GM18517 (cell line): ENCODE data around the gene SEMA5A.
A peak's percentile ranks its signal among the peaks of the same experiment; 100 is the strongest.

Source experiments
- ATAC-seq: cut with Tn5 transposase; IDR thresholded peaks from one replicate; pipeline ENCODE4 v1.9.1; 2021; ENCODE audit warnings: mild to moderate bottlenecking, moderate library complexity; ENCODE audit not compliant: unreplicated experiment

Gene SEMA5A

GRCh38 chr5:9547122-9547947 is 1.5 kb upstream of the SEMA5A start:
- no peak for ATAC-seq

GRCh38 chr5:9545136-9545991 is 511 bp downstream of the SEMA5A start:
- ATAC-seq: no peak

- ATAC-seq: peak; percentile 67
Observed at GRCh38 chr5:9544502-9545135, 1.3 kb downstream of the SEMA5A start.

- no peak for ATAC-seq
Observed at GRCh38 chr5:9544056-9544455, 1.8 kb downstream of the SEMA5A start.

- no peak for ATAC-seq
Observed at GRCh38 chr5:9543311-9543920, 2.5 kb downstream of the SEMA5A start.

- ATAC-seq: no peak
Observed at GRCh38 chr5:9540791-9541190, 5.1 kb downstream of the SEMA5A start.

- no peak for ATAC-seq
Observed at GRCh38 chr5:9538504-9538903, 7.4 kb downstream of the SEMA5A start.

GRCh38 chr5:9537223-9538141 is 8.4 kb downstream of the SEMA5A start:
- no peak for ATAC-seq

- no peak for ATAC-seq
Observed at GRCh38 chr5:9536717-9537116, 9.2 kb downstream of the SEMA5A start.

- no peak for ATAC-seq
Observed at GRCh38 chr5:9534881-9535517, 10.9 kb downstream of the SEMA5A start.

GRCh38 chr5:9533562-9534364 is 12.1 kb downstream of the SEMA5A start:
- ATAC-seq: no peak

- no peak for ATAC-seq
Observed at GRCh38 chr5:9533096-9533495, 12.8 kb downstream of the SEMA5A start.

GRCh38 chr5:9529513-9529912 is 16.4 kb downstream of the SEMA5A start:
- ATAC-seq: no peak

- ATAC-seq: no peak
Observed at GRCh38 chr5:9529041-9529480, 16.8 kb downstream of the SEMA5A start.

GRCh38 chr5:9524941-9525340 is 20.9 kb downstream of the SEMA5A start:
- no peak for ATAC-seq

GRCh38 chr5:9523090-9523823 is 22.6 kb downstream of the SEMA5A start:
- no peak for ATAC-seq

GRCh38 chr5:9519537-9519936 is 26.3 kb downstream of the SEMA5A start:
- ATAC-seq: no peak

GRCh38 chr5:9516591-9516990 is 29.3 kb downstream of the SEMA5A start:
- no peak for ATAC-seq
